Measurements from ENCODE around the gene HSPH1. TPM values are rescaled to one million over a fixed set of nuclear protein-coding genes. Genes with fewer than 3 reads are reported as not detected.

HSPH1 gene
- 619 and 699 TPM in 2 replicates for polyA plus RNA-seq

GRCh38 chr13:31161557-31162150 lies at the start of gene HSPH1:
Gene HSPH1, minus strand, starts transcription at chr13:31161904. Its CDS starts 322 bp downstream, at chr13:31161582.

GRCh38 chr13:31199849-31200636 lies 38.3 kb upstream of the HSPH1 start, which contains the start of gene B3GLCT:
Gene B3GLCT, plus strand, starts transcription at chr13:31199975. Its CDS starts 110 bp downstream, at chr13:31200085.

Other genes with a start within 250 kb of the HSPH1 start
- 0.70 and 7.1 TPM in 2 replicates for gene TEX26, start 229.2 kb downstream of the HSPH1 start, polyA plus RNA-seq
- 9.0 and 10.5 TPM in 2 replicates for gene B3GLCT, start 38.1 kb upstream of the HSPH1 start, polyA plus RNA-seq